K562 (cell line): Measurements from ENCODE around the gene DLX2. TPM values are rescaled to one million over a fixed set of nuclear protein-coding genes. Genes with fewer than 3 reads are reported as not detected.

Experiments
- ARID1B ChIP-seq: fragments of 450-650 bp; IDR thresholded peaks from 2 replicates; pipeline ENCODE4 v1.6.1; 2016; ENCODE audit warnings: antibody characterized with exemption, mild to moderate bottlenecking, inconsistent platforms
- BRD9 ChIP-seq: fragments of 450-650 bp; IDR thresholded peaks from 2 replicates; pipeline ENCODE4 v1.6.1; 2018; ENCODE audit warnings: low read depth; ENCODE audit not compliant: partially characterized antibody
- C11orf30 ChIP-seq: fragments of 450-650 bp; IDR thresholded peaks from 2 replicates; pipeline ENCODE4 v1.6.1; 2016; ENCODE audit warnings: low read depth, mild to moderate bottlenecking
- DDX20 ChIP-seq: fragments of 450-650 bp; IDR thresholded peaks from 2 replicates; pipeline ENCODE4 v1.6.1; 2016; ENCODE audit warnings: missing genetic modification characterization, low read depth, mild to moderate bottlenecking, missing compliant biosample characterization, moderate library complexity
- FOS ChIP-seq: IDR thresholded peaks from 3 replicates; pipeline ENCODE4 v1.6.1; 2011; ENCODE audit not compliant: insufficient read length; ENCODE audit errors: extremely low read depth
- HDAC3 ChIP-seq: fragments of 450-650 bp; IDR thresholded peaks from 2 replicates; pipeline ENCODE4 v1.6.1; 2018; ENCODE audit warnings: borderline replicate concordance, mild to moderate bottlenecking, moderate library complexity; ENCODE audit not compliant: partially characterized antibody
- ILF3 ChIP-seq: fragments of 450-650 bp; IDR thresholded peaks from 2 replicates; pipeline ENCODE4 v1.6.1; 2018; ENCODE audit warnings: antibody characterized with exemption, mild to moderate bottlenecking, moderate library complexity, borderline replicate concordance
- KLF1 ChIP-seq: fragments of 450-650 bp; IDR thresholded peaks from 2 replicates; pipeline ENCODE4 v1.6.1; 2016; ENCODE audit warnings: missing genetic modification characterization, missing compliant biosample characterization
- MYBL2 ChIP-seq, 2 experiments: fragments of 450-650 bp in 1 of 2; sonication (generic) in 1 of 2; formaldehyde crosslinking in 1 of 2; IDR thresholded peaks; 2 replicates each; pipeline versions ENCODE4 v1.6.1 to v1.8.1; 2017 to 2022; ENCODE audit warnings: borderline replicate concordance in 1 of 2, inconsistent platforms in 1 of 2, low read depth in 1 of 2, mild to moderate bottlenecking in 1 of 2, missing genetic modification reagents in 1 of 2, moderate library complexity in 1 of 2
- NR2F6 ChIP-seq: fragments of 450-650 bp; formaldehyde crosslinking; IDR thresholded peaks from 2 replicates; pipeline ENCODE4 v1.4.0; 2020; ENCODE audit warnings: mild to moderate bottlenecking
- PHTF2 ChIP-seq: fragments of 250-450 bp; sonication (Bioruptor Pico); IDR thresholded peaks from 2 replicates; pipeline ENCODE4 v1.5.0; 2021; ENCODE audit warnings: mild to moderate bottlenecking
- POLR2B ChIP-seq: fragments of 450-650 bp; IDR thresholded peaks from 2 replicates; pipeline ENCODE4 v1.6.1; 2018; ENCODE audit warnings: low read depth; ENCODE audit not compliant: partially characterized antibody
- PREB ChIP-seq: sonication (generic); formaldehyde crosslinking; IDR thresholded peaks from 2 replicates; pipeline ENCODE4 v1.8.1; 2023; ENCODE audit warnings: mild to moderate bottlenecking, missing genetic modification reagents
- TAF15 ChIP-seq: fragments of 200-400 bp; formaldehyde crosslinking; IDR thresholded peaks from 2 replicates; pipeline ENCODE4 v1.6.1; 2017; ENCODE audit warnings: mild to moderate bottlenecking, low read depth, low read length, moderate library complexity
- TAF9B ChIP-seq: fragments of 450-650 bp; IDR thresholded peaks from 2 replicates; pipeline ENCODE4 v1.6.1; 2018; ENCODE audit warnings: mild to moderate bottlenecking; ENCODE audit not compliant: partially characterized antibody
- TBL1XR1 ChIP-seq, 2 experiments: IDR thresholded peaks; 2 replicates each; pipeline ENCODE4 v1.6.1; 2012; ENCODE audit warnings: improper control_type of control experiment in 2 of 2, low read length in 2 of 2, mild to moderate bottlenecking in 1 of 2
- TEAD2 ChIP-seq: fragments of 450-650 bp; IDR thresholded peaks from 2 replicates; pipeline ENCODE4 v1.6.1; 2016; ENCODE audit warnings: missing genetic modification characterization, control low read depth, missing compliant biosample characterization
- VEZF1 ChIP-seq: fragments of 200-800 bp; sonication (Bioruptor generic); IDR thresholded peaks from 2 replicates; pipeline ENCODE4 v1.6.1; 2017; ENCODE audit warnings: missing genetic modification characterization, missing compliant biosample characterization
- ZNF253 ChIP-seq: fragments of 250-450 bp; sonication (Bioruptor Pico); conservative IDR thresholded peaks from 2 replicates; pipeline ENCODE4 v1.6.1; 2021; ENCODE audit warnings: mild to moderate bottlenecking
- ZNF274 ChIP-seq: IDR thresholded peaks from 2 replicates; pipeline ENCODE4 v1.6.1; 2011; ENCODE audit warnings: low read depth, mild to moderate bottlenecking, low read length, moderate library complexity, borderline replicate concordance
- polyA plus RNA-seq, 8 experiments: library from polyadenylated mRNA; depleted of rRNA in 4 of 8; stranded (reverse) in 5 of 8; unstranded in 3 of 8; fragments of >200 nt; fragmentation: Nextera tagmentation in 2 of 8; fragmentation: Illumina TruSeq in 1 of 8; extraction: Ambion mirVana in 2 of 8; extraction: Trizol in 1 of 8; gene quantifications; 2 replicates each; pipeline versions ENCODE4 v1.2.1 to v1.2.3, GENCODE V29; 2011 to 2014; ENCODE audit warnings: inconsistent platforms in 1 of 8, missing spikeins in 1 of 8
- total RNA-seq, 7 experiments: library from RNA; depleted of rRNA in 6 of 7; stranded (reverse); fragments of >200 nt in 6 of 7; fragmentation: Illumina TruSeq in 2 of 7; extraction: Trizol in 2 of 7; gene quantifications; 2 replicates each; pipeline versions ENCODE4 v1.2.1 to v1.2.3, GENCODE V29; 2011 to 2021; ENCODE audit warnings: low replicate concordance in 1 of 7
- TF ChIP-seq, protein P1 (sequence below): fragments of 250-450 bp; sonication (Bioruptor Pico); IDR thresholded peaks from 2 replicates; pipeline ENCODE4 v1.8.0; 2021; ENCODE audit warnings: mild to moderate bottlenecking, moderate library complexity

DLX2 gene
- total and polyA plus RNA-seq, 9 of the 15 experiments (the other 6 are each of a cell fraction or from before 2014, with no cell fraction given): 0.14 to 4.3 (median 0.86) TPM

- TF ChIP-seq PREB (CRISPR knock-in tag): no peak
- peak; percentile 68 for TF ChIP-seq ARID1B
- TF ChIP-seq TBL1XR1 (IDR thresholded peaks at IDR 0.05; ENCODE audit: low read length in 2 of 2): no peak; a peak in 1 of 4 replicates
- TF ChIP-seq BRD9: no peak
- TF ChIP-seq KLF1 (tag): no peak; the same call in 1 of the 2 replicates
- TF ChIP-seq ILF3: no peak; the same call in 1 of the 2 replicates
- TF ChIP-seq TAF9B: no peak
- peak; percentile 92 for TF ChIP-seq VEZF1 (CRISPR knock-in tag)
- TF ChIP-seq ZNF253: no peak
- no peak for TF ChIP-seq TEAD2
- TF ChIP-seq C11orf30: no peak
- TF ChIP-seq POLR2B: peak; percentile 62
- TF ChIP-seq DDX20 (tag): no peak
- no peak for TF ChIP-seq NR2F6 (CRISPR knock-in tag)
- no peak for TF ChIP-seq HDAC3
- TF ChIP-seq FOS: no peak
- TF ChIP-seq ZNF274: no peak
- TF ChIP-seq, protein P1, sequence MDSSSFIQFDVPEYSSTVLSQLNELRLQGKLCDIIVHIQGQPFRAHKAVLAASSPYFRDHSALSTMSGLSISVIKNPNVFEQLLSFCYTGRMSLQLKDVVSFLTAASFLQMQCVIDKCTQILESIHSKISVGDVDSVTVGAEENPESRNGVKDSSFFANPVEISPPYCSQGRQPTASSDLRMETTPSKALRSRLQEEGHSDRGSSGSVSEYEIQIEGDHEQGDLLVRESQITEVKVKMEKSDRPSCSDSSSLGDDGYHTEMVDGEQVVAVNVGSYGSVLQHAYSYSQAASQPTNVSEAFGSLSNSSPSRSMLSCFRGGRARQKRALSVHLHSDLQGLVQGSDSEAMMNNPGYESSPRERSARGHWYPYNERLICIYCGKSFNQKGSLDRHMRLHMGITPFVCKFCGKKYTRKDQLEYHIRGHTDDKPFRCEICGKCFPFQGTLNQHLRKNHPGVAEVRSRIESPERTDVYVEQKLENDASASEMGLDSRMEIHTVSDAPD (CRISPR knock-in tag): no peak
- TF ChIP-seq PHTF2 (CRISPR knock-in tag): no peak
- TF ChIP-seq MYBL2 (IDR thresholded peaks at IDR 0.05; ENCODE audit: low read depth): no peak
- no peak for TF ChIP-seq MYBL2 (CRISPR knock-in tag; IDR thresholded peaks at IDR 0.05; ENCODE audit: borderline replicate concordance)
- TF ChIP-seq TAF15: no peak
Measured at GRCh38 chr2:172098650-172099471, 3.8 kb downstream of the DLX2 start (continued).
